ENCODE data around the gene NFRKB. TPM values are rescaled to one million over a fixed set of nuclear protein-coding genes. Genes with fewer than 3 reads are reported as not detected.

The NFRKB gene
- total and polyA plus RNA-seq, 2 of the 8 experiments (the other 6 are each of a cell fraction or from before 2014, with no cell fraction given): 17.0 to 31.0 TPM

DNA sequence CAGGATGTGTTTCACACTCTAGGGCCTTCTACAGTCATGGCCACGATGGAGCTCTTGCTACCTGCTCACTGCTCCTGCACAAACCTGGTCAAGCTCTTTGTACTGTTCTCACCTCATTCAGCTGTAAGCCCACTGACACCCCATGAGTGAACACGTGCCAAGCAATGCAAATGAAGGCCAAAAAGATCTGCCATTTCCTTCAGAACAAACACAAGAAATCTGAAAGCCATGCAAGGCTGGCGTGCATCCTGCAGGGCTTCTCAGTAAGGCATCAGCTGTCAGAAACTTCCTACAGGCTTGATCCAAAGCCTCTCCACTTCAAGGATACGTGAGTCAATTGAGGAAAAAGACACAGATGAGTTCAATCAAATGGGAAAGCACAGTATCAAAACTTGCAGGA is 44.1 kb upstream of the NFRKB start:
- H3K14ac ChIP-seq (ENCODE audit: insufficient read length): no peak overlapping the region
- H3K4me3 ChIP-seq (ENCODE audit: extremely low read depth in 1 of 4, insufficient read depth in 2 of 4, low read depth in 3 of 4, low read length in 4 of 4): no peak overlapping the region
- no peak overlapping the region for H2BK120ac ChIP-seq (replicated peaks; ENCODE audit: low read depth, low read length)
- no peak overlapping the region for H4K5ac ChIP-seq (ENCODE audit: insufficient read length, low read depth, low read length)
- no peaks in the 10 kb centered on the region for H3K23me2 ChIP-seq (ENCODE audit: low read depth, low read length)
- H3K56ac ChIP-seq (replicated peaks; ENCODE audit: insufficient read length, low read depth, low read length): no peak overlapping the region
- no peak overlapping the region for H3K23ac ChIP-seq (ENCODE audit: insufficient read length)
- no peak overlapping the region for H2AFZ ChIP-seq (ENCODE audit: low read length)
- ChIA-PET POLR2A (ENCODE audit: partially characterized antibody) (no interaction called here), CTCF (ENCODE audit: partially characterized antibody) (interaction anchor here (0.8 to 1.6 kb wide), 4 partner anchors 16 to 193 kb away, joined by 3 to 9 read pairs (median 5); no protein-coding TSS in a partner anchor)
- no peak overlapping the region for H2AK5ac ChIP-seq (ENCODE audit: low read depth, low read length)
- no peak overlapping the region for H2BK12ac ChIP-seq (ENCODE audit: low read depth, low read length)
- no peak overlapping the region for H4K8ac ChIP-seq (ENCODE audit: extremely low read depth, insufficient read depth, low read length)
- no peak overlapping the region for H3K4me2 ChIP-seq (ENCODE audit: insufficient read depth in 1 of 2, low read depth in 2 of 2, low read length in 2 of 2)
- H4K91ac ChIP-seq (replicated peaks; ENCODE audit: insufficient read length, low read length): no peak overlapping the region
- 0 out of 2 replicates have a peak overlapping the region, but pooled peaks have one; percentile 4 for H3K27ac ChIP-seq (ENCODE audit: low read depth, low read length)
- no peak overlapping the region for H2BK15ac ChIP-seq (ENCODE audit: low read length)
- H4K20me1 ChIP-seq (replicated peaks in 1 of 2; ENCODE audit: control insufficient read depth in 1 of 2, insufficient read depth in 2 of 2, low read length in 2 of 2): no peaks in the 10 kb centered on the region
- peaks cover 0 to 11% (median 6%) of the 10 kb centered on the region in 4 experiments; a peak in 6 of 7 replicates for H3K4me1 ChIP-seq (replicated peaks in 1 of 4; ENCODE audit: control insufficient read depth in 3 of 4, insufficient read depth in 4 of 4, low read length in 3 of 4)
- no peak for DNase-seq (ENCODE audit: low read depth in 1 of 2, low spot score in 2 of 2)
- H3K36me3 ChIP-seq (ENCODE audit: control insufficient read depth in 2 of 4, insufficient read depth in 4 of 4, low read length in 3 of 4): peaks cover 0 to 8% (median 6%) of the 10 kb centered on the region in 4 experiments; a peak in 3 of 8 replicates
- no peaks in the 10 kb centered on the region for H3K79me1 ChIP-seq (ENCODE audit: low read depth, low read length)
- H3K79me2 ChIP-seq (ENCODE audit: control insufficient read depth in 1 of 2, insufficient read depth in 2 of 2, low read length in 2 of 2): no peaks in the 10 kb centered on the region
- no peak for TF ChIP-seq GABPA (IDR thresholded peaks at IDR 0.05; ENCODE audit: borderline replicate concordance, insufficient read depth, low read length)
- no peak for TF ChIP-seq CEBPB (IDR thresholded peaks at IDR 0.05; ENCODE audit: low read depth, low read length)
- TF ChIP-seq SP4 (IDR thresholded peaks at IDR 0.05; ENCODE audit: low read length): no peak
- no peak for TF ChIP-seq POLR2A (IDR thresholded peaks at IDR 0.05; ENCODE audit: control extremely low read depth in 1 of 2, low read depth in 2 of 2, low read length in 2 of 2)
- no peak for TF ChIP-seq EP300 (IDR thresholded peaks at IDR 0.05; ENCODE audit: borderline replicate concordance in 1 of 2, low read depth in 2 of 2, low read length in 2 of 2)
- TF ChIP-seq POU5F1 (IDR thresholded peaks at IDR 0.05; ENCODE audit: low read depth, low read length): no peak
- TF ChIP-seq CTBP2 (IDR thresholded peaks at IDR 0.05; ENCODE audit: borderline replicate concordance, insufficient read depth, insufficient read length, low read length): no peak
- no peak for TF ChIP-seq HDAC2 (IDR thresholded peaks at IDR 0.05; ENCODE audit: borderline replicate concordance in 1 of 2, low read depth in 2 of 2, low read length in 2 of 2)
- TF ChIP-seq, protein P1, sequence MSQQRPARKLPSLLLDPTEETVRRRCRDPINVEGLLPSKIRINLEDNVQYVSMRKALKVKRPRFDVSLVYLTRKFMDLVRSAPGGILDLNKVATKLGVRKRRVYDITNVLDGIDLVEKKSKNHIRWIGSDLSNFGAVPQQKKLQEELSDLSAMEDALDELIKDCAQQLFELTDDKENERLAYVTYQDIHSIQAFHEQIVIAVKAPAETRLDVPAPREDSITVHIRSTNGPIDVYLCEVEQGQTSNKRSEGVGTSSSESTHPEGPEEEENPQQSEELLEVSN (IDR thresholded peaks at IDR 0.05): no peak
- TF ChIP-seq CHD2 (IDR thresholded peaks at IDR 0.05; ENCODE audit: low read length): no peak
- no peak for TF ChIP-seq SP2 (IDR thresholded peaks at IDR 0.05; ENCODE audit: low read length)
- no peak for TF ChIP-seq SIX5 (IDR thresholded peaks at IDR 0.05; ENCODE audit: low read depth, low read length)
- no peak for TF ChIP-seq SUZ12 (IDR thresholded peaks at IDR 0.05; ENCODE audit: low read length)
- H3K27me3 ChIP-seq (replicated peaks in 1 of 4; ENCODE audit: control insufficient read depth in 3 of 4, extremely low read depth in 1 of 4, insufficient read depth in 3 of 4, low read length in 3 of 4): no peaks in the 10 kb centered on the region
- no peak for FAIRE-seq
- no peak overlapping the region for H3K18ac ChIP-seq (ENCODE audit: extremely low read depth, low read length)
- no peak overlapping the region for H2BK5ac ChIP-seq (ENCODE audit: low read depth, low read length)
- no peak overlapping the region for H2BK20ac ChIP-seq (ENCODE audit: low read length)
- whole genome bisulfite sequencing, 2 experiments (ENCODE audit: extremely low coverage in 1 of 2, insufficient coverage in 1 of 2, insufficient read length in 1 of 2, insufficient replicate concordance in 2 of 2, low coverage in 1 of 2, low lambda C conversion rate in 2 of 2, missing lambda C conversion rate in 1 of 2): 91% methylated on average over 4 of the region's 4 CpGs; no CpG with 5 or more reads in 1 of the 2 experiments
- H3K9me3 ChIP-seq (ENCODE audit: insufficient read depth in 2 of 2, low read depth in 1 of 2, low read length in 1 of 2): no peaks in the 10 kb centered on the region
- H3K4ac ChIP-seq (replicated peaks; ENCODE audit: insufficient read length, low read depth, low read length): no peak overlapping the region
- H3K9ac ChIP-seq (replicated peaks in 1 of 4; ENCODE audit: extremely low read depth in 1 of 4, low read depth in 3 of 4, low read length in 3 of 4): no peak overlapping the region
